Adrenal gland (tissue), 12 donors: ENCODE data around the gene SCG2. TPM values are rescaled to one million over a fixed set of nuclear protein-coding genes. Genes with fewer than 3 reads are reported as not detected.
"Not testable (repeated sequence)": the region's sequence is repeated elsewhere in the genome, so short reads cannot be mapped to it uniquely, and the experiment has no call there.

Experiments used
- DNase-seq, 7 donors: peaks; one replicate each; pipeline ENCODE4 v3.0.0-alpha.2; 2019 to 2020
- H3K27ac ChIP-seq, 5 donors: fragments of 200-600 bp; sonication (generic) in 4 of 5; 1 replicate in 3 of 5; 2 replicates in 2 of 5; pipeline versions ENCODE4 v1.5.1 to v1.8.0; 2016 to 2020; ENCODE audit warnings: mild to moderate bottlenecking in 1 of 5
- H3K27me3 ChIP-seq: fragments of 200-600 bp; 2 replicates; pipeline ENCODE4 v1.8.0; 2021
- H3K36me3 ChIP-seq, 2 donors: fragments of 200-600 bp; replicated peaks in 1 of 2; 1 replicate in 1 of 2; 2 replicates in 1 of 2; pipeline versions ENCODE4 v1.5.1 to v1.8.0; 2018 to 2022
- H3K4me1 ChIP-seq, 2 donors: fragments of 200-600 bp; replicated peaks in 1 of 2; 1 replicate in 1 of 2; 2 replicates in 1 of 2; pipeline versions ENCODE4 v1.5.1 to v1.8.0; 2018 to 2021
- H3K4me3 ChIP-seq, 4 donors: fragments of 200-600 bp; sonication (generic) in 3 of 4; one replicate each; pipeline ENCODE4 v1.5.1; 2016 to 2018
- H3K9me3 ChIP-seq, 3 donors: fragments of 200-600 bp; sonication (generic) in 1 of 3; replicated peaks in 1 of 3; 1 replicate in 2 of 3; 2 replicates in 1 of 3; pipeline versions ENCODE4 v1.5.1 to v1.8.0; 2016 to 2021
- POLR2A ChIP-seq, 2 donors: fragments of 450-650 bp; IDR thresholded peaks; one replicate each; pipeline ENCODE4 v1.6.1; 2017; ENCODE audit warnings: antibody characterized with exemption in 2 of 2, mild to moderate bottlenecking in 2 of 2, moderate library complexity in 1 of 2
- WGBS, 4 donors: extraction: QIAGEN DNeasy Blood & Tissue Kit in 2 of 4; methylation state at CpG; one replicate each; pipeline versions ENCODE4 v1.1.5 to v1.1.7; 2013 to 2017; 5-methylcytosine and 5-hydroxymethylcytosine counted together
- intact Hi-C, 2 donors: fragments of 100-400 bp; cut with DNase I; formaldehyde crosslinking; loops; one replicate each; pipeline versions ENCODE4 v1.14.1 to v1.15.0; 2022 to 2023
- polyA plus RNA-seq, 3 donors: library from polyadenylated mRNA; stranded (reverse); fragments of 200-250 nt in 2 of 3; fragments of 350-450 nt in 1 of 3; fragmentation: Illumina TruSeq in 1 of 3; extraction: RNeasy Lipid Tissue Mini Kit (QIAGEN cat#74804) in 1 of 3; gene quantifications; one replicate each; pipeline ENCODE4 v1.2.3, GENCODE V29; 2013 to 2014
- total RNA-seq, 9 donors: library from RNA; depleted of rRNA in 4 of 9; stranded (reverse); fragments of >200 nt in 4 of 9; fragments of 120-200 nt in 1 of 9; fragmentation: NEBNext Ultra II Directional in 1 of 9; extraction: Animal tissue kit (Norgen Biotek cat#: 25700) in 1 of 9; gene quantifications; one replicate each; pipeline versions ENCODE4 v1.1.0 to v1.2.4, GENCODE V29; 2013 to 2023
- TF ChIP-seq, protein P1 (sequence below), 6 experiments: fragments of 450-650 bp in 4 of 6; fragments of 200-600 bp in 2 of 6; sonication (generic) in 1 of 6; IDR thresholded peaks; 1 replicate in 5 of 6; 2 replicates in 1 of 6; pipeline versions ENCODE4 v1.5.1 to v1.8.0; 2016 to 2021; ENCODE audit warnings: antibody characterized with exemption in 6 of 6, mild to moderate bottlenecking in 2 of 6, moderate library complexity in 1 of 6
- donor health status: healthy with polysubstance abuse.
- donor health status: Bipolar disorder and iron deficiency.
- donor health status: DM: yes; HTN: yes; CAD: no.
- donor health status: DM: no; HTN: no; CAD: no.
- donor health status: DM: no; HTN: no; CAD: no.
- donor health status: DM: yes; HTN: yes; CAD: no.

Gene SCG2
- total and polyA plus RNA-seq, 12 donors: 0.29 to 688 (median 37.1) TPM; not detected in 1

DNA sequence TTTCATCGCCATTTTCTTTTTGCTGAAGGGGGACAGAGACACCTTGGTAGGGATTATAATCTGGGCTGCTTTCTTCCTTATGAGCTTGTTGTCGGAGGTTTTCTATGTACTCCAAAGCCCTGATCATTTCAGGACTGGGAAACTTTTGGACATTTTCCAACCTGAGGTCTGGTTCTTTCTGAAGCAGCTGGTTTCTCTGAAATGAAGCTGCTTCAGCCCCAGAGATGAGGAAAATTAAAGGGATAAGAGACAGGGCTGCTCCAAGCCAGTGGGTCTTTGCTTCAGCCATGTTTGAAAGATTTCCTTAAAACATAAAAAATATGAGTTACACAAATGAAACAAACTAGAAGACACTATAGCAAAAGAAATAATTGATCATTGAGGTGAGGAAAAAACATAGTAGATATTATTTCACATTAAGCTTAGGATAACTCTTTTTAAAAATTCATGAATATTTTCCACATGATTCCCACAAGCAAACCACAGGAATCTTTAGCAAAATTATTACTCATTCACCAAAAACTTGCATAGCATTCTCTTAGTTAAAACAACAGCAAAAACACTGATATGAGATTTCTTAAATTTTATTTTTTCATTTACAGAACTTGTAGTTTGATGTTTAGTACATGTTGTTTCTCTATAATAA is 3.0 kb downstream of the SCG2 start:
- Histone ChIP-seq H3K4me1 (no peaks in the 10 kb centered on the region), H3K27ac (peak overlapping the region in 1 of 5 donors; percentile 33), H3K36me3 (no peaks in the 10 kb centered on the region), H3K9me3 (no peaks in the 10 kb centered on the region), H3K27me3 (no peaks in the 10 kb centered on the region), H3K4me3 (no peak overlapping the region)
- TF ChIP-seq, protein P1, sequence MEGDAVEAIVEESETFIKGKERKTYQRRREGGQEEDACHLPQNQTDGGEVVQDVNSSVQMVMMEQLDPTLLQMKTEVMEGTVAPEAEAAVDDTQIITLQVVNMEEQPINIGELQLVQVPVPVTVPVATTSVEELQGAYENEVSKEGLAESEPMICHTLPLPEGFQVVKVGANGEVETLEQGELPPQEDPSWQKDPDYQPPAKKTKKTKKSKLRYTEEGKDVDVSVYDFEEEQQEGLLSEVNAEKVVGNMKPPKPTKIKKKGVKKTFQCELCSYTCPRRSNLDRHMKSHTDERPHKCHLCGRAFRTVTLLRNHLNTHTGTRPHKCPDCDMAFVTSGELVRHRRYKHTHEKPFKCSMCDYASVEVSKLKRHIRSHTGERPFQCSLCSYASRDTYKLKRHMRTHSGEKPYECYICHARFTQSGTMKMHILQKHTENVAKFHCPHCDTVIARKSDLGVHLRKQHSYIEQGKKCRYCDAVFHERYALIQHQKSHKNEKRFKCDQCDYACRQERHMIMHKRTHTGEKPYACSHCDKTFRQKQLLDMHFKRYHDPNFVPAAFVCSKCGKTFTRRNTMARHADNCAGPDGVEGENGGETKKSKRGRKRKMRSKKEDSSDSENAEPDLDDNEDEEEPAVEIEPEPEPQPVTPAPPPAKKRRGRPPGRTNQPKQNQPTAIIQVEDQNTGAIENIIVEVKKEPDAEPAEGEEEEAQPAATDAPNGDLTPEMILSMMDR (IDR thresholded peaks at IDR 0.05): no peak
- no peak for TF ChIP-seq POLR2A (IDR thresholded peaks at IDR 0.05)
- intact Hi-C loops: no loop called here
- WGBS, 4 donors: 70 to 82% (median 80%) methylated on average over 2 of the region's 2 CpGs
- DNase-seq: no peak

DNA sequence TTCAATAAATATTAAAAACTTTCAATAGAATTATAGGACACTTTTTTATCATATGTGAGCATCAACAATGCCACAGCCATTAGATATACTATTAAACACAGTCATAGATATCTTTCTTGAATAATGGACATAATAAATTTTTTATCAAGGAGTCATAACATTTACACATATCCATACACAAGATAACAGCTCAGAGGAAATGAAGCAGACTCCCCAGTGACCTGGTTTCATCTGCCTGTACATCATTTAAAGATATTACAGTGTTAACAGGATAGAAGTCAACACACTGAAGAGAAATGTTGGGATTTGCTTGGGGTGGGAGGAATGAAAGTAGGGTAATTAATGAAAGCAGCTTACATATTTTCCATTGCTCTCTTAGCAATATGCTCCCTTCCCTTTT is 5.1 kb downstream of the SCG2 start:
- H3K27ac ChIP-seq: peak overlapping the region in 1 of 5 donors; percentile 37
- intact Hi-C loops: no loop called here
- no peaks in the 10 kb centered on the region for H3K4me1 ChIP-seq
- H3K27me3 ChIP-seq: no peaks in the 10 kb centered on the region
- DNase-seq: no peak
- TF ChIP-seq POLR2A (IDR thresholded peaks at IDR 0.05): no peak
- TF ChIP-seq, protein P1 (IDR thresholded peaks at IDR 0.05): no peak
- no peak overlapping the region for H3K4me3 ChIP-seq
- no peaks in the 10 kb centered on the region for H3K9me3 ChIP-seq
- no peaks in the 10 kb centered on the region for H3K36me3 ChIP-seq

DNA sequence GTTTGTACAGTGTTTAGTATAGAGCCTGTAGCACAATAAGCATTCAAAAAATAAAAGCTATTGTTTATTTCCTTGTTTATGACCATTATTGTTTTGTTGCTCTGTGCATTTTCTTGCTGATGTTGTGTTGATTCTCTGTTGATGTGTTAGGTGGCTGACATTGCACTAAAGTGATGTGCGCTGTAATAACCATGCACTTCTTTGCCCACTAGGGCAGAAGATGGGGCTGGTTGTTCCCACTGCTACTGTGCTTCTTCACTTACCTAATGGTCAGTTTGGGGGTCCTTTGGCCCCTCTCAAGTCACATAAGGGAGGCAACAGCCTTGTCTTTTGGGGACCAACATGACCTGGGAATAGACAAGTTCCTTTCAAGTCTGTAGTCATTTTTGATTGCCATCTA is 6.0 kb downstream of the SCG2 start:
- H3K36me3 ChIP-seq: no peaks in the 10 kb centered on the region
- TF ChIP-seq POLR2A (IDR thresholded peaks at IDR 0.05): no peak
- H3K27me3 ChIP-seq: no peaks in the 10 kb centered on the region
- no peaks in the 10 kb centered on the region for H3K4me1 ChIP-seq
- no peak for DNase-seq
- no peak overlapping the region for H3K4me3 ChIP-seq
- 90 to 100% (median 96%) methylated on average over 1 of the region's 1 CpG for WGBS, 4 donors
- H3K9me3 ChIP-seq: no peaks in the 10 kb centered on the region
- peak overlapping the region in 1 of 5 donors; percentile 10 for H3K27ac ChIP-seq
- intact Hi-C loops: no loop called here

DNA sequence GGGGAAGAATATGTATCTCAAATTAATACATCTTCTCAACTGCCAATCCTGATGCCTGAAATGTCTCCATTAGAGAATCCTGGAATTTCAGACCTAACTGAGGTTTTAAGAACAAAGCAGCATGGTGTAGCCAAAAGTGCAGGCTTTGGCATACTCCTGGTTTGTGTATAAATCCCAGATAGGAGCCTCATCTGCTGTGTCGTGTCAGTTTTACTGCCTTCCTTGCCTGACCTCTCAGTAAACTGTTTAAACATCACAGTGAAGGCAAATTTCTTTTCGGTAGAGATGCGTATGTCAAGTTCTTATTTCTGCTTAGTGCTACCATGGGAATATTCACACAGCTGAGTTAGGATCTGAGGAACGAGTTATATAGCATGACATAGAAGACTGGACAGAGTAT is 7.3 kb downstream of the SCG2 start:
- Histone ChIP-seq H3K27ac (peak overlapping the region in 1 of 5 donors; percentile 13), H3K4me3 (no peak overlapping the region), H3K4me1 (no peaks in the 10 kb centered on the region), H3K27me3 (no peaks in the 10 kb centered on the region), H3K36me3 (no peaks in the 10 kb centered on the region), H3K9me3 (no peaks in the 10 kb centered on the region)
- no peak for DNase-seq
- no peak for TF ChIP-seq POLR2A (IDR thresholded peaks at IDR 0.05)
- TF ChIP-seq, protein P1 (IDR thresholded peaks at IDR 0.05): no peak
- intact Hi-C loops: no loop called here
- 43 to 51% (median 49%) methylated on average over 4 of the region's 4 CpGs for WGBS, 4 donors

DNA sequence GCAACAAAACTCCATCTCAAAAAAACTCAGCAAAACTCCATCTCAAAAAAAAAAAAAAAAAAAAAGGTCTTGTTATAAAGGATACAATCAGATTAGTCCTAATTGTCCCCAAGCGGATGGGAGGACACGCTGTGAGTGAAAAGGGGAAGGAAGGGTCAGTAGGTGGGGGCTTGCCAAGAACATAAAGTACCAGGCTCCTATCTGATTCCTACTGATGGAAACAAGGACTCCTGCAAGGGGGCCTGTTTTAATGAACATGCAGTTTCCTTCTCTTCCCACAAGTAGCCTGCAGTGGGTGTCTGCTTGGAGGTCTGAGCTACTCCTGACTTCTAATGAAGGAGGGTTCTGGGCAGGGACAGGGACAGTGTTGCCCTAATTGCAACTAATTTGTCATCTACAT is 7.9 kb downstream of the SCG2 start:
- Histone ChIP-seq H3K27ac (peak overlapping the region in 1 of 5 donors; percentile 13), H3K9me3 (no peaks in the 10 kb centered on the region), H3K27me3 (no peaks in the 10 kb centered on the region), H3K4me3 (no peak overlapping the region), H3K36me3 (no peaks in the 10 kb centered on the region), H3K4me1 (no peaks in the 10 kb centered on the region)
- intact Hi-C loops: no loop called here
- DNase-seq: peak in 1 of 7 donors; percentile 85
- 78 to 93% (median 81%) methylated on average over 2 of the region's 2 CpGs for WGBS, 4 donors
- no peak for TF ChIP-seq POLR2A (IDR thresholded peaks at IDR 0.05)
- TF ChIP-seq, protein P1 (IDR thresholded peaks at IDR 0.05): no peak

DNA sequence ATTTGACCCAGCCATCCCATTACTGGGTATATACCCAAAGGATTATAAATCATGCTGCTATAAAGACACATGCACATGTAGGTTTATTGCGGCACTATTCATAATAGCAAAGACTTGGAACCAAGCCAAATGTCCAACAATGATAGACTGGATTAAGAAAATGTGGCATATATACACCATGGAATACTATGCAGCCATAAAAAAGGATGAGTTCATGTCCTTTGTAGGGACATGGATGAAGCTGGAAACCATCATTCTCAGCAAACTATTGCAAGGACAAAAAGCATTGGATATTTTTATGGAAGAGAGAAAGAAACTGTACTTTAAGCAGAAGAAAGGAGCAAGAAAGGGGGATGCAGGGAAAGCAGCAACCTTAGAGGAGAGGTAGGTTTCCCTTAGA is 9.5 kb downstream of the SCG2 start:
- H3K27me3 ChIP-seq, H3K4me1 ChIP-seq, DNase-seq, H3K4me3 ChIP-seq, intact Hi-C loops, H3K27ac ChIP-seq, H3K36me3 ChIP-seq, H3K9me3 ChIP-seq: not testable (repeated sequence)
- 78 to 100% (median 88%) methylated on average over 1 of the region's 1 CpG for WGBS, 4 donors
